Keratinocyte (primary cell): Measurements from ENCODE around the gene FOXK2. TPM values are rescaled to one million over a fixed set of nuclear protein-coding genes. Genes with fewer than 3 reads are reported as not detected.

Source experiments
- DNase-seq: peaks from one replicate; pipeline ENCODE4 v3.0.0-alpha.2; 2011; ENCODE audit warnings: low read depth, missing footprints, low spot score
- FAIRE-seq: peaks from 2 replicates; lab custom pipeline; 2011; peaks lifted over from hg19 to GRCh38; lab: Jason Lieb, UNC
- H2AFZ ChIP-seq: 2 replicates; pipeline ENCODE4 v1.6.0; 2012; ENCODE audit warnings: low read length, control low read depth, inconsistent platforms; ENCODE audit not compliant: control insufficient read depth
- H3K27ac ChIP-seq: 2 replicates; pipeline ENCODE4 v1.5.1; 2011; ENCODE audit warnings: low read length; ENCODE audit not compliant: control insufficient read depth, insufficient read depth
- H3K27me3 ChIP-seq: 3 replicates; pipeline ENCODE4 v1.6.0; 2011; ENCODE audit warnings: low read length; ENCODE audit not compliant: control insufficient read depth, insufficient read depth; ENCODE audit errors: extremely low read depth
- H3K36me3 ChIP-seq, 2 experiments: 2 replicates in 1 of 2; 3 replicates in 1 of 2; pipeline ENCODE4 v1.5.1; 2011; ENCODE audit warnings: low read length in 2 of 2, mild to moderate bottlenecking in 1 of 2; ENCODE audit not compliant: control insufficient read depth in 2 of 2, insufficient read depth in 2 of 2; ENCODE audit errors: extremely low read depth in 1 of 2
- H3K4me1 ChIP-seq: 3 replicates; pipeline ENCODE4 v1.5.1; 2011; ENCODE audit warnings: low read length; ENCODE audit not compliant: control insufficient read depth, insufficient read depth; ENCODE audit errors: extremely low read depth
- H3K4me2 ChIP-seq: 3 replicates; pipeline ENCODE4 v1.6.0; 2011; ENCODE audit warnings: low read depth, low read length; ENCODE audit not compliant: control insufficient read depth, insufficient read depth; ENCODE audit errors: extremely low read depth
- H3K4me3 ChIP-seq, 3 experiments: fragments of 200-600 bp in 1 of 3; sonication (generic) in 1 of 3; 2 replicates in 2 of 3; 3 replicates in 1 of 3; pipeline ENCODE4 v1.5.1; 2011 to 2016; ENCODE audit warnings: low read length in 3 of 3, mild to moderate bottlenecking in 3 of 3, control low read depth in 2 of 3, inconsistent platforms in 1 of 3, low read depth in 1 of 3, mixed read lengths in 1 of 3, mixed run types in 1 of 3, moderate library complexity in 1 of 3; ENCODE audit not compliant: control insufficient read depth in 2 of 3, insufficient read depth in 2 of 3; ENCODE audit errors: extremely low read depth in 1 of 3
- H3K79me2 ChIP-seq: 2 replicates; pipeline ENCODE4 v1.6.0; 2012; ENCODE audit warnings: low read length; ENCODE audit not compliant: control insufficient read depth, insufficient read depth
- H3K9ac ChIP-seq: 3 replicates; pipeline ENCODE4 v1.6.0; 2011; ENCODE audit warnings: low read length; ENCODE audit not compliant: control insufficient read depth, insufficient read depth; ENCODE audit errors: extremely low read depth
- H3K9me1 ChIP-seq: 3 replicates; pipeline ENCODE4 v1.6.0; 2011; ENCODE audit warnings: low read length; ENCODE audit not compliant: control insufficient read depth, insufficient read depth; ENCODE audit errors: extremely low read depth
- H3K9me3 ChIP-seq: 2 replicates; pipeline ENCODE4 v1.5.1; 2012; ENCODE audit warnings: low read depth, low read length; ENCODE audit not compliant: control insufficient read depth
- H4K20me1 ChIP-seq: 3 replicates; pipeline ENCODE4 v1.6.0; 2011; ENCODE audit warnings: low read length; ENCODE audit not compliant: control insufficient read depth, insufficient read depth; ENCODE audit errors: extremely low read depth
- CTCF ChIP-seq, 3 experiments: IDR thresholded peaks in 1 of 3; conservative IDR thresholded peaks in 1 of 3; optimal IDR thresholded peaks in 1 of 3; 2 replicates in 2 of 3; 3 replicates in 1 of 3; pipeline versions ENCODE3 to v1.5.1; 2011; ENCODE audit warnings: low read length in 3 of 3, mild to moderate bottlenecking in 3 of 3, moderate library complexity in 2 of 3, control low read depth in 1 of 3, inconsistent platforms in 1 of 3; ENCODE audit not compliant: insufficient read depth in 2 of 3; ENCODE audit errors: extremely low read depth in 1 of 3
- EZH2 ChIP-seq: IDR thresholded peaks from one replicate; pipeline ENCODE4 v1.6.1; 2012; ENCODE audit warnings: inconsistent platforms, mild to moderate bottlenecking, low read length, moderate library complexity
- dilution Hi-C: fragments of 300-500 bp; cut with MboI; formaldehyde crosslinking; loops from one replicate; pipeline ENCODE4 v1.7.0; 2020; ENCODE audit warnings: low sequenced_read_pairs; ENCODE audit not compliant: extremely low pct_ligation_motif_present
- polyA plus RNA-seq, 5 experiments: library from polyadenylated mRNA; depleted of rRNA in 3 of 5; stranded (reverse) in 3 of 5; stranded (forward) in 1 of 5; unstranded in 1 of 5; fragments of >200 nt; gene quantifications; 1 replicate in 1 of 5; 2 replicates in 3 of 5; 3 replicates in 1 of 5; pipeline versions ENCODE4 v1.2.1 to v1.2.3, GENCODE V29; 2011 to 2012; ENCODE audit warnings: missing spikeins in 2 of 5, low read depth in 1 of 5, low replicate concordance in 1 of 5

FOXK2 gene
- polyA plus RNA-seq, 1 donor (not counting 4 experiments of a cell fraction or from before 2014, with no cell fraction given): 43.9 TPM

GRCh38 chr17:82491196-82491530, 28.4 kb upstream of the FOXK2 start:
- no peak overlapping the region for H3K27ac ChIP-seq
- no peak overlapping the region for H3K4me2 ChIP-seq
- no peak overlapping the region for H2AFZ ChIP-seq
- no peaks in the 10 kb centered on the region for H4K20me1 ChIP-seq
- H3K4me1 ChIP-seq: peaks cover 35% of the 10 kb centered on the region
- H3K9ac ChIP-seq: no peak overlapping the region
- H3K9me1 ChIP-seq: peaks cover under 1% of the 10 kb centered on the region
- no peaks in the 10 kb centered on the region for H3K79me2 ChIP-seq
- no peaks in the 10 kb centered on the region for H3K27me3 ChIP-seq
- FAIRE-seq (no peak), DNase-seq (no peak)
- no peak overlapping the region for H3K4me3 ChIP-seq
- dilution Hi-C loops: no loop called here
- TF ChIP-seq EZH2 (no peak), CTCF (optimal IDR thresholded peaks at IDR 0.05 in 1 of 3, IDR thresholded peaks at IDR 0.05 in 1 of 3, conservative IDR thresholded peaks at IDR 0.05 in 1 of 3; ENCODE audit: extremely low read depth in 1 of 3, insufficient read depth in 2 of 3, low read length in 3 of 3) (no peak)
- no peaks in the 10 kb centered on the region for H3K9me3 ChIP-seq
- no peaks in the 10 kb centered on the region for H3K36me3 ChIP-seq

DNA sequence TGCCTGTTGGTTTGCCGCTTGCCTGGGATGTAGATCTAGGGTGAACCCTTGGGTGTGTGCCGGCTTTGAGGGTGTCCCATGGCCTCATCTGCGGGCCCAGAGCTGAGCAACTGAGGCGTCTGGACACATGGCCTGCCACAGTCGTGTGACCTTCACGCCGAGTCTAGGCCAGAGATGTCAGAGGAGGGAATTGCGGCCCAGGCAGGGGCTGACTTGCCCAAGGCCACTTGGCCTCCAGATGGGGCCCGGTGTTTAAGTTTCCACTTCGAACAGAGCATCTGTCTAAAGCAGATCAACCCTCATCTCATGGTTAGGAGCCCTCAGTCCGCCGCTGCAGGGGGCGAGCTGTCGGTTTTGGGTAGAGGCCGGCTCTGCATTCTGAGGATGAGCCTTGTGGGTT, 28.0 kb upstream of the FOXK2 start:
- DNase-seq (no peak), FAIRE-seq (no peak)
- H3K9ac ChIP-seq: no peak overlapping the region
- H4K20me1 ChIP-seq: no peaks in the 10 kb centered on the region
- peaks cover 35% of the 10 kb centered on the region for H3K4me1 ChIP-seq
- H3K9me1 ChIP-seq: peaks cover 2% of the 10 kb centered on the region
- no peaks in the 10 kb centered on the region for H3K27me3 ChIP-seq
- H3K4me2 ChIP-seq: no peak overlapping the region
- H3K9me3 ChIP-seq: no peaks in the 10 kb centered on the region
- no peaks in the 10 kb centered on the region for H3K36me3 ChIP-seq
- H2AFZ ChIP-seq: no peak overlapping the region
- dilution Hi-C loops: no loop called here
- H3K4me3 ChIP-seq: no peak overlapping the region
- no peaks in the 10 kb centered on the region for H3K79me2 ChIP-seq
- no peak overlapping the region for H3K27ac ChIP-seq
- no peak for TF ChIP-seq CTCF (optimal IDR thresholded peaks at IDR 0.05 in 1 of 3, IDR thresholded peaks at IDR 0.05 in 1 of 3, conservative IDR thresholded peaks at IDR 0.05 in 1 of 3; ENCODE audit: extremely low read depth in 1 of 3, insufficient read depth in 2 of 3, low read length in 3 of 3)
- no peak for TF ChIP-seq EZH2
